ENCODE measurements around the gene DUSP5. TPM values are rescaled to one million over a fixed set of nuclear protein-coding genes. Genes with fewer than 3 reads are reported as not detected.
A peak's percentile ranks its signal among the peaks of the same experiment; 100 is the strongest.

The DUSP5 gene
- total RNA-seq, 1 donor from 2014 or later: 14.8 TPM

DNA sequence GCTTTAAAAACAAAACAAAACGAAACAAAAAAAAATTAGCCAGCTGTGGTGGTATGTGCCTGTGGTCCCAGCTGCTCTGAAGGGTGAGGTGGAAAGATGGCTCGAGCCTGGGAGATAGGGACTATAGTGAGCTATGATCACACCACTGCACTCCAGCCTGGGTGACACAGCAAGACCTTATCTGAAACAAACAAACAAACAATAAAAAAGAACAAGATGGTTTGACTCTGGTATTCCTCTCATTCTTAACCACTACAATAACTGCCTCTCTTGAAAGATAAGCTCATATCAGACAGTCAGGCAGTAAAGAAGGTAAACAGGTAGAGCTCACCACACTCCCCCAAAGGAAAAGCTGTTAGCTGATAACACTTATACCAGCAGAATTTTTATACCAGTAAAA, 14.1 kb upstream of the DUSP5 start:
- H3K27ac Mint-ChIP-seq: no peak overlapping the region
- no peaks in the 10 kb centered on the region for H3K9me3 Mint-ChIP-seq
- peaks cover 24% of the 10 kb centered on the region for H3K4me1 Mint-ChIP-seq
- TF ChIP-seq, protein P1, sequence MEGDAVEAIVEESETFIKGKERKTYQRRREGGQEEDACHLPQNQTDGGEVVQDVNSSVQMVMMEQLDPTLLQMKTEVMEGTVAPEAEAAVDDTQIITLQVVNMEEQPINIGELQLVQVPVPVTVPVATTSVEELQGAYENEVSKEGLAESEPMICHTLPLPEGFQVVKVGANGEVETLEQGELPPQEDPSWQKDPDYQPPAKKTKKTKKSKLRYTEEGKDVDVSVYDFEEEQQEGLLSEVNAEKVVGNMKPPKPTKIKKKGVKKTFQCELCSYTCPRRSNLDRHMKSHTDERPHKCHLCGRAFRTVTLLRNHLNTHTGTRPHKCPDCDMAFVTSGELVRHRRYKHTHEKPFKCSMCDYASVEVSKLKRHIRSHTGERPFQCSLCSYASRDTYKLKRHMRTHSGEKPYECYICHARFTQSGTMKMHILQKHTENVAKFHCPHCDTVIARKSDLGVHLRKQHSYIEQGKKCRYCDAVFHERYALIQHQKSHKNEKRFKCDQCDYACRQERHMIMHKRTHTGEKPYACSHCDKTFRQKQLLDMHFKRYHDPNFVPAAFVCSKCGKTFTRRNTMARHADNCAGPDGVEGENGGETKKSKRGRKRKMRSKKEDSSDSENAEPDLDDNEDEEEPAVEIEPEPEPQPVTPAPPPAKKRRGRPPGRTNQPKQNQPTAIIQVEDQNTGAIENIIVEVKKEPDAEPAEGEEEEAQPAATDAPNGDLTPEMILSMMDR (IDR thresholded peaks at IDR 0.05; ENCODE audit: unreplicated experiment): no peak
- no peaks in the 10 kb centered on the region for H3K27me3 Mint-ChIP-seq (ENCODE audit: low read depth)
- DNase-seq (ENCODE audit: low spot score in 2 of 2, unreplicated experiment in 2 of 2): no peak
- H3K4me3 Mint-ChIP-seq: no peak overlapping the region
- no peaks in the 10 kb centered on the region for H3K36me3 Mint-ChIP-seq

- H3K27me3 Mint-ChIP-seq (ENCODE audit: low read depth): no peaks in the 10 kb centered on the region
- peaks cover 24% of the 10 kb centered on the region for H3K4me1 Mint-ChIP-seq
- H3K4me3 Mint-ChIP-seq: no peak overlapping the region
- H3K27ac Mint-ChIP-seq: no peak overlapping the region
- H3K36me3 Mint-ChIP-seq: no peaks in the 10 kb centered on the region
- TF ChIP-seq, protein P1 (IDR thresholded peaks at IDR 0.05; ENCODE audit: unreplicated experiment): no peak
- H3K9me3 Mint-ChIP-seq: no peaks in the 10 kb centered on the region
- DNase-seq (ENCODE audit: low spot score in 2 of 2, unreplicated experiment in 2 of 2): no peak
Observed at GRCh38 chr10:110485541-110485940, 12.2 kb upstream of the DUSP5 start.

GRCh38 chr10:110486680-110487410, 10.9 kb upstream of the DUSP5 start:
- no peaks in the 10 kb centered on the region for H3K9me3 Mint-ChIP-seq
- H3K27me3 Mint-ChIP-seq (ENCODE audit: low read depth): no peaks in the 10 kb centered on the region
- no peak for DNase-seq (ENCODE audit: low spot score in 2 of 2, unreplicated experiment in 2 of 2)
- H3K4me1 Mint-ChIP-seq: peaks cover 21% of the 10 kb centered on the region
- TF ChIP-seq, protein P1 (IDR thresholded peaks at IDR 0.05; ENCODE audit: unreplicated experiment): no peak
- H3K27ac Mint-ChIP-seq: peak overlapping the region; percentile 66
- no peaks in the 10 kb centered on the region for H3K36me3 Mint-ChIP-seq
- H3K4me3 Mint-ChIP-seq: no peak overlapping the region

DNA sequence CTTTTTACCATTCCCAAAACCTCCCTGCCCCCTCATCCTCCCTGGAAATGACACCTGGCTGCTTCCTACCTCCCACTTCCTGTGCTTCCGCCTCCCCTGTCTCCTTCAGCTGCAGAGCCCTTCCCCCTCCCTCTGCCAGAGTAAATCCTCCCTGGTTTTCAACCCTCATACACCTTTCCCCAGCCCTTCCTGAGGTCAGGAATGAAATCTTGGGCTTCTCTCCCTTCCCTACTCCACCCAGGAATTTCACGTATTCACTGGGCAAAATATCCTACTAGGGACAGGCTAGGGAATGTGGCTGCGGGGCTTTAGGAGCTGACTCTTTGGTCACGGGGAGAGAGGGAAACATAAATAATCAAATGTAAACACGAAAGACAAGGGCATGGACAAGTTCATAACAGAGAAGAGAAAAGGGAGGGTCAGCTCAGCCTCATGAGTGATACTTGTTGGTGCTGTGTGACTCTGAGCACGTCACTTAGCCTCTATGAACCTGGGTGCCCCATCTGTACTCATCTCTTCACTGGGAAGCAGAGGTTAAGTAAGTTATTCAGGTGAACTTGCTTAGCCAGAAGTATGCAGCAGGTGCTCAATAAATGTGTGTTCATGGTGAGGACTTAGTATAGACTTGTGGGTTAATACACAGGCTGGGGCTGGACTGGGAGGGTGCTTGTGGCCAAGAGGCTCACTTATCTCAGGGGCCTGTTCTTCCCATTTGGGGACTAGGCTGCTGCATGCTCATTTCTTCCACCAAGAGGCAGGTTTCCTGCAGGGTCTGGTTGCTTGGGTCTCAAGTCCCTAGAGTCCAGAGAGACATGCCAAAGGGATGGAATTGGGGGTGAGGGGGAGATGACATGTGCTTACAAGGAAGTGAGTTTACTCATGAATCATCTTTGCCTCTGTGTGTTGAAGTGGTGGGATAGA, 10.0 kb upstream of the DUSP5 start:
- H3K27me3 Mint-ChIP-seq (ENCODE audit: low read depth): no peaks in the 10 kb centered on the region
- H3K4me3 Mint-ChIP-seq: no peak overlapping the region
- no peaks in the 10 kb centered on the region for H3K9me3 Mint-ChIP-seq
- H3K27ac Mint-ChIP-seq: peak overlapping the region; percentile 66
- H3K36me3 Mint-ChIP-seq: no peaks in the 10 kb centered on the region
- DNase-seq (ENCODE audit: low spot score in 2 of 2, unreplicated experiment in 2 of 2): no peak
- TF ChIP-seq, protein P1 (IDR thresholded peaks at IDR 0.05; ENCODE audit: unreplicated experiment): no peak
- peaks cover 21% of the 10 kb centered on the region for H3K4me1 Mint-ChIP-seq

GRCh38 chr10:110488332-110488681, 9.4 kb upstream of the DUSP5 start:
- no peak for DNase-seq (ENCODE audit: low spot score in 2 of 2, unreplicated experiment in 2 of 2)
- no peaks in the 10 kb centered on the region for H3K27me3 Mint-ChIP-seq (ENCODE audit: low read depth)
- TF ChIP-seq, protein P1 (IDR thresholded peaks at IDR 0.05; ENCODE audit: unreplicated experiment): no peak
- peaks cover 21% of the 10 kb centered on the region for H3K4me1 Mint-ChIP-seq
- no peak overlapping the region for H3K4me3 Mint-ChIP-seq
- no peaks in the 10 kb centered on the region for H3K36me3 Mint-ChIP-seq
- H3K9me3 Mint-ChIP-seq: no peaks in the 10 kb centered on the region
- H3K27ac Mint-ChIP-seq: no peak overlapping the region

All from mesothelial cell of epicardium (in vitro differentiated cells).